Measurements from ENCODE around the gene B3GNT2.

The B3GNT2 gene

GRCh38 chr2:62199392-62200125 is 3.6 kb downstream of the B3GNT2 start:
- no peak for TF ChIP-seq CTCF (conservative IDR thresholded peaks at IDR 0.05; ENCODE audit: low read depth)
- no peak for DNase-seq (ENCODE audit: low spot score)
- H3K27ac ChIP-seq: no peak overlapping the region
- ChIA-PET CTCF (no interaction called here), POLR2A (ENCODE audit: low non-redundant PET) (no interaction called here)

- no peak overlapping the region for H3K27ac ChIP-seq
- DNase-seq (ENCODE audit: low spot score): no peak
- ChIA-PET POLR2A (ENCODE audit: low non-redundant PET) (no interaction called here), CTCF (no interaction called here)
- TF ChIP-seq CTCF (conservative IDR thresholded peaks at IDR 0.05; ENCODE audit: low read depth): no peak
Measured at GRCh38 chr2:62200291-62200841, 4.5 kb downstream of the B3GNT2 start.

- no peak for DNase-seq (ENCODE audit: low spot score)
- no peak for TF ChIP-seq CTCF (conservative IDR thresholded peaks at IDR 0.05; ENCODE audit: low read depth)
- ChIA-PET POLR2A (ENCODE audit: low non-redundant PET) (interaction anchor here (0.5 kb wide), 1 partner anchor 204 kb away, joined by 8 read pairs; no protein-coding TSS in a partner anchor), CTCF (no interaction called here)
- H3K27ac ChIP-seq: no peak overlapping the region
Measured at GRCh38 chr2:62200868-62201267, 5.0 kb downstream of the B3GNT2 start.

- DNase-seq (ENCODE audit: low spot score): no peak
- POLR2A ChIA-PET (ENCODE audit: low non-redundant PET): interaction anchor here (0.5 kb wide), 1 partner anchor 203 kb away, joined by 8 read pairs; no protein-coding TSS in a partner anchor
Measured at GRCh38 chr2:62201307-62201706, 5.4 kb downstream of the B3GNT2 start.

GRCh38 chr2:62202019-62202722 is 6.3 kb downstream of the B3GNT2 start:
- TF ChIP-seq CTCF (conservative IDR thresholded peaks at IDR 0.05; ENCODE audit: low read depth): no peak
- ChIA-PET POLR2A (ENCODE audit: low non-redundant PET) (no interaction called here), CTCF (interaction anchor here (0.6 kb wide), 1 partner anchor 670 kb away, joined by 3 read pairs; no protein-coding TSS in a partner anchor)
- DNase-seq (ENCODE audit: low spot score): no peak
- H3K27ac ChIP-seq: no peak overlapping the region

More at GRCh38 chr2:62201307-62201706, 5.4 kb downstream of the B3GNT2 start:
- no peak for TF ChIP-seq CTCF (conservative IDR thresholded peaks at IDR 0.05; ENCODE audit: low read depth)
- CTCF ChIA-PET: interaction anchor here (0.6 kb wide), 1 partner anchor 671 kb away, joined by 3 read pairs; no protein-coding TSS in a partner anchor
- no peak overlapping the region for H3K27ac ChIP-seq

- ChIA-PET CTCF (no interaction called here), POLR2A (ENCODE audit: low non-redundant PET) (no interaction called here)
- no peak overlapping the region for H3K27ac ChIP-seq
- no peak for DNase-seq (ENCODE audit: low spot score)
- no peak for TF ChIP-seq CTCF (conservative IDR thresholded peaks at IDR 0.05; ENCODE audit: low read depth)
Measured at GRCh38 chr2:62202729-62203128, 6.8 kb downstream of the B3GNT2 start.
